Measurements from ENCODE around the gene MAN1A1. TPM values are rescaled to one million over a fixed set of nuclear protein-coding genes. Genes with fewer than 3 reads are reported as not detected.
A peak's percentile ranks its signal among the peaks of the same experiment; 100 is the strongest.
"Not testable (repeated sequence)": the region's sequence is repeated elsewhere in the genome, so short reads cannot be mapped to it uniquely, and the experiment has no call there.

MAN1A1 gene
- total RNA-seq, 4 donors from 2014 or later, result 6.3 to 92.3 (median 22.4) TPM

DNA sequence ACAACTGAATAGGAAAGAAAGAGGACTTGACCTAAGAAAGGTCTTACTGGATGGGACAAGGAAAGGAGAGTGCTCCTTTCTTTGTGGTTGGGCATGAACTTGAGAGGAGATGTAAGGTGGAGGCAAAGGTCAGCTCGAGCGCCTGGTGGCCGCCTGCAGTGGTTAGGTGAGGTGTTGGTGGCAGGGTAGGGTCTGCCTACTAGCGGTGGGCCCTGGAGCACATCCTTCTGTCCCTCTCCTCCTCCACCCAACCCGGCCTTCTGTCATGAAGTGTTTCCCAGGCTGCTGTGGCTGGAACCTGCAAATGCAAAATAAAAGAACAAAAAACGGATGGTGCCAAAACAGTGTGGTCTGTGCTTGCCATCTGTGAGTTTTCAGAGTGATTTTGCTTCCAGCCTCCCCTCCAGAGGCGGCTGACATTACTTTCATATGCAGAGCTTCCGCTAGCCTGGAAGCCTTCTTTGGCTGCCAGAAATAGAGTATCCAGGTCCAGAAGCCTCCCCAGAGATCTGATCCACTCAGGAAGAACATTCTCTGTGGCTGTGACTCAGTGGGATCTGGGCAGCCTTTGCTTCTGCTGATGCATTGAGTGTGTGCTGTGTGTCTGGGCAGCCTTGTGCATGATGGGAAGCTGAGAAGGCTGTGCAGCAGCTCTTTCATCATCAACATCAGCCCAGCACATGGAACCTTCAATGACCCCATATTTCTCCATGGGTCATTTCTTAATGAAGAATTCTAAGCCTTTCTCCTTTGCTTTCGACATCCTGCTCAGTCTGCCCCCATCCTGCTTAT lies 191.3 kb downstream of the MAN1A1 start:
- Histone ChIP-seq H3K27me3 (no peaks in the 10 kb centered on the region), H3K4me3 (no peak overlapping the region), H3K4me1 (peaks cover 0 to 27% (median 0%) of the 10 kb centered on the region in 3 donors), H3K36me3 (no peaks in the 10 kb centered on the region), H3K9me3 (no peaks in the 10 kb centered on the region), H3K27ac (peak overlapping the region in 2 of 4 donors; percentile 42 to 61)
- TF ChIP-seq POLR2A (IDR thresholded peaks at IDR 0.05), result no peak
- TF ChIP-seq, protein P1, sequence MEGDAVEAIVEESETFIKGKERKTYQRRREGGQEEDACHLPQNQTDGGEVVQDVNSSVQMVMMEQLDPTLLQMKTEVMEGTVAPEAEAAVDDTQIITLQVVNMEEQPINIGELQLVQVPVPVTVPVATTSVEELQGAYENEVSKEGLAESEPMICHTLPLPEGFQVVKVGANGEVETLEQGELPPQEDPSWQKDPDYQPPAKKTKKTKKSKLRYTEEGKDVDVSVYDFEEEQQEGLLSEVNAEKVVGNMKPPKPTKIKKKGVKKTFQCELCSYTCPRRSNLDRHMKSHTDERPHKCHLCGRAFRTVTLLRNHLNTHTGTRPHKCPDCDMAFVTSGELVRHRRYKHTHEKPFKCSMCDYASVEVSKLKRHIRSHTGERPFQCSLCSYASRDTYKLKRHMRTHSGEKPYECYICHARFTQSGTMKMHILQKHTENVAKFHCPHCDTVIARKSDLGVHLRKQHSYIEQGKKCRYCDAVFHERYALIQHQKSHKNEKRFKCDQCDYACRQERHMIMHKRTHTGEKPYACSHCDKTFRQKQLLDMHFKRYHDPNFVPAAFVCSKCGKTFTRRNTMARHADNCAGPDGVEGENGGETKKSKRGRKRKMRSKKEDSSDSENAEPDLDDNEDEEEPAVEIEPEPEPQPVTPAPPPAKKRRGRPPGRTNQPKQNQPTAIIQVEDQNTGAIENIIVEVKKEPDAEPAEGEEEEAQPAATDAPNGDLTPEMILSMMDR (IDR thresholded peaks at IDR 0.05), result no peak
- intact Hi-C loops (cut with DNase I), result no loop called here
- DNase-seq, result peak; percentile 11
- 70 to 84% methylated on average over 8 to 9 of the region's 9 CpGs for WGBS, 2 donors

DNA sequence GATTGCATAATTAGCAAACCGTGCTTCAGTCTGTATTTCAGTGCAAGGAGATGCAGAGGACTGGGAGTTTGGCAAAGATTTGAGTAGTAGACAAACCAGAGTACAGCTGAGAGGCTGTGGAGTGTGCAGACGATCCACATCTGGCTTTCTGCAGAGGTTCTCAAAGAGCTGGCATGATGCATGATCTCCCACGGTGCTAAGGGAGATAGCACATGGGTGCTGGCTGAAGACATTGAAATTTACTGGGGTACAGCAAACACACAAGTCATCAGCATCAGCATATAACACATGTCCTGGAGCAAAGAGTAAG lies 192.1 kb downstream of the MAN1A1 start:
- intact Hi-C loops (cut with DNase I), result no loop called here
- no peak overlapping the region for H3K4me3 ChIP-seq
- H3K4me1 ChIP-seq, result peaks cover 0 to 27% (median 0%) of the 10 kb centered on the region in 3 donors
- peak overlapping the region in 2 of 4 donors; percentile 42 to 61 for H3K27ac ChIP-seq
- TF ChIP-seq POLR2A (IDR thresholded peaks at IDR 0.05), result no peak
- TF ChIP-seq, protein P1 (IDR thresholded peaks at IDR 0.05), result no peak
- no peaks in the 10 kb centered on the region for H3K36me3 ChIP-seq
- no peaks in the 10 kb centered on the region for H3K27me3 ChIP-seq
- 71 to 72% methylated on average over 2 to 3 of the region's 3 CpGs for WGBS, 2 donors
- DNase-seq, result no peak
- no peaks in the 10 kb centered on the region for H3K9me3 ChIP-seq

DNA sequence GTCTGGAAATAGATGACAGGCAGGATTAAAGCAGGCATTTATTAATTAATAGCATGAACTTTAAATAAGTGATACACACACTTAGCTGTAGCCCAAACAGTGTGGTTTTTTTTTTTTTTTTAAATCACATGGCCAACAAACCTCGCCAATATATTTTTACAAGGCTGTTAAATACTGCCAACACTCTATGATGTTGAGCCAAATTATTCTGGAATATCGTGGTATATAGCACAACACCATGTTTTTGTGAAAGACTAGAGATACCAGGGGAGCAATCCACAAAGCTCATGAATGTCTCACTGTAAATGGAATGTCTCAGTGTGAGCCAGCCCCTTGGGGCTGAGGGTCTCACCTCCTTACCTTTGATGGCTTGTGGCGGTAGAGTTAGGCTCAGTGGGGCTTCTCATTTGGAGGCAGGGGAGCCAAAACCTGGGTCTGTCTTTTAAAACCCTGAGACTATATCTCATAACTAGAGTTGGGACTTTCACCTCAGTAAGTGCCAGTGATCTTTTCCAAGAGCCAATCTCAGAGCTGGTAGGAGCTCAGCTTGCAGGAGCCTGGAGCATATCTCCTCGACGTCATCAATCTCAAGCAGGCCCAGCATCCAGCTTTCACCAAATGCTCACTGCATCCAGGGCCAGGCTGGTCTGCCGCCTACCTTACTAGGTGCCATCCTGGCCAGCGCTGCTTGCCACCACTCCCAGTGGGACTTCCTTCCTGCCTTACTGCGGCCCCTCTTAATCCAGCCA lies 192.6 kb downstream of the MAN1A1 start:
- intact Hi-C loops (cut with DNase I), result no loop called here
- peaks cover 0 to 27% (median 0%) of the 10 kb centered on the region in 3 donors for H3K4me1 ChIP-seq
- H3K36me3 ChIP-seq, result no peaks in the 10 kb centered on the region
- H3K9me3 ChIP-seq, result no peaks in the 10 kb centered on the region
- no peak for DNase-seq
- no peak overlapping the region for H3K4me3 ChIP-seq
- peak overlapping the region in 2 of 4 donors; percentile 42 to 61 for H3K27ac ChIP-seq
- TF ChIP-seq, protein P1 (IDR thresholded peaks at IDR 0.05), result no peak
- TF ChIP-seq POLR2A (IDR thresholded peaks at IDR 0.05), result no peak
- no peaks in the 10 kb centered on the region for H3K27me3 ChIP-seq
- 58 to 64% methylated on average over 5 to 6 of the region's 8 CpGs for WGBS, 2 donors

DNA sequence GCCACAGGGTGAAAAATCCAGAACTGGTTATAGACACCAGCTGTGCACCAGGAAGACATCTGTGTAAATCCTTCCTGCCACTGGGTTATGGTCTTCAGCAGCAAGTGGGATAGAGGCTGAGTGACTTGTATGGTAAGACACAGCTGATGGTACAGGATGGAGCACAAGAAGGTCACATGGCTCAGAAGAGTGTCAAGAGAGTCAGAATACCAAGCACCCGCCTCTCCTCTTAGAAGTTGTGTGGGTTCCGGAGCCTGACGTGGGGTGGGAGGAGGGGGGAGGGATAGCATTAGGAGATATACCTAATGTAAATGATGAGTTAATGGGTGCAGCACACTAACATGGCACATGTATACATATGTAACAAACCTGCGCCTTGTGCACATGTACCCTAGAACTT lies 193.5 kb downstream of the MAN1A1 start:
- intact Hi-C loops (cut with DNase I); H3K4me3 ChIP-seq; H3K9me3 ChIP-seq; H3K27me3 ChIP-seq; H3K36me3 ChIP-seq; H3K27ac ChIP-seq; DNase-seq: not testable (repeated sequence)
- 75 to 82% methylated on average over 4 of the region's 4 CpGs for WGBS, 2 donors
- H3K4me1 ChIP-seq, result peaks cover 0 to 23% (median 0%) of the 10 kb centered on the region in 3 donors

DNA sequence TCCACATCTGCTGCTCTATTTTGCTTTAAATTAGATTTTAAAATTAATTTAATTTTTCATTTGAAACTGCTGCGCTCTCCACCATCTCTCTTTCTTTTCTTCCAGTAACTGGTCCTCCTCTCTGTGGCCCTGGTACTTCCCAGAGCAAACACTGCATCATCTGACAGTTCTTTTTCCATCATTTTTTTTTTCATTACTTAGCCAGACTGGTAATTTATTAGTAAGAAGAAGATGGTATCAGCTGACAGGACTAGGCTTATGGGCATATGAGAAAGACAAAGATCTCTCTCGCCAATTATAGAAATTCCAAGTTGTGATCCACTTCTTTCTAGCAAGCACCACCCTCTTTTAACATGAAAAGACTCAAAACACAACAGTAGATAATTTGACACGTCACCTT lies 197.4 kb downstream of the MAN1A1 start:
- intact Hi-C loops (cut with DNase I), result no loop called here
- H3K9me3 ChIP-seq, result no peaks in the 10 kb centered on the region
- WGBS, 2 donors, result 83 to 89% methylated on average over 3 of the region's 3 CpGs
- H3K36me3 ChIP-seq, result no peaks in the 10 kb centered on the region
- no peak overlapping the region for H3K4me3 ChIP-seq
- DNase-seq, result no peak
- no peaks in the 10 kb centered on the region for H3K27me3 ChIP-seq
- no peak overlapping the region for H3K27ac ChIP-seq
- TF ChIP-seq, protein P1 (IDR thresholded peaks at IDR 0.05), result no peak
- no peak for TF ChIP-seq POLR2A (IDR thresholded peaks at IDR 0.05)
- peaks cover 11 to 26% (median 13%) of the 10 kb centered on the region in 3 donors for H3K4me1 ChIP-seq

Data from esophagus squamous epithelium (tissue), 5 donors.